Cardiac septum (tissue), 1 donor: ENCODE measurements around the gene OR2A25. TPM values are rescaled to one million over a fixed set of nuclear protein-coding genes. Genes with fewer than 3 reads are reported as not detected.
"Not testable (repeated sequence)": the region's sequence is repeated elsewhere in the genome, so short reads cannot be mapped to it uniquely, and the experiment has no call there.

Experiments used
- DNase-seq: peaks from one replicate; pipeline ENCODE4 v3.0.0-alpha.2; 2020; ENCODE audit warnings: low spot score
- intact Hi-C: fragments of 100-400 bp; cut with DNase I; formaldehyde crosslinking; loops from one replicate; pipeline ENCODE4 v1.14.0; 2022
- long read RNA-seq: library from polyadenylated mRNA; unstranded; transcript quantifications from one replicate; pipeline ENCODE4 v2.0.0, GENCODE V29; 2021
- total RNA-seq: library from RNA; stranded (reverse); fragmentation: NEBNext Ultra II Directional; extraction: Animal tissue kit (Norgen Biotek cat#: 25700); gene quantifications from one replicate; pipeline ENCODE4 v1.2.1, GENCODE V29; 2021
- donor health status: DM: no; HTN: no; CAD: no.

OR2A25 gene, protein sequence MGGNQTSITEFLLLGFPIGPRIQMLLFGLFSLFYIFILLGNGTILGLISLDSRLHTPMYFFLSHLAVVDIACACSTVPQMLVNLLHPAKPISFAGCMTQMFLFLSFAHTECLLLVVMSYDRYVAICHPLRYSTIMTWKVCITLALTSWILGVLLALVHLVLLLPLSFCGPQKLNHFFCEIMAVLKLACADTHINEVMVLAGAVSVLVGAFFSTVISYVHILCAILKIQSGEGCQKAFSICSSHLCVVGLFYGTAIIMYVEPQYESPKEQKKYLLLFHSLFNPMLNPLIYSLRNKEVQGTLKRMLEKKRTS
- not detected for total RNA-seq
- long read RNA-seq = 0 reads

DNA sequence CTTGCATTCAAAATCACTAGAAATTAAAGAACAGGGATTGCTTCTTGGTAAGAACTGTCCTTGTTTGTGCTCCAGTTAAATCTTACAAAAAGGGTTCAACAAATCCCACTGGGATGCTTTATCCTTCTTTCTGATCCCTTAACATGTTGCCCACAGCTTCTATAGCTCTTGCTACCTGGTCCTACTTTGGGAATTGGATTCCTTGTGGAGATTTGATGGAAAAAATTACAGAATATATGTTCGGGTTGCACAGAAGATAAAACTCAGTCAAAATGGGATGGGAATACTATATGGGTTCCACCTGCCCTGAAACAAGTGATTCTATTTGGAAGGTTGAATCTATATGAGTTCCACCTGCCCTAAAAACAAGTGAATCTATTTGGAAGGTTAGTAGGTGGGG, at the start of gene OR2A25:
OR2A25 (plus strand) TSS at position 301 of the 400 bp plus-strand sequence. CDS start 4,409 bp downstream, outside the sequence.
- intact Hi-C loops = no loop called here
- DNase-seq = no peak

DNA sequence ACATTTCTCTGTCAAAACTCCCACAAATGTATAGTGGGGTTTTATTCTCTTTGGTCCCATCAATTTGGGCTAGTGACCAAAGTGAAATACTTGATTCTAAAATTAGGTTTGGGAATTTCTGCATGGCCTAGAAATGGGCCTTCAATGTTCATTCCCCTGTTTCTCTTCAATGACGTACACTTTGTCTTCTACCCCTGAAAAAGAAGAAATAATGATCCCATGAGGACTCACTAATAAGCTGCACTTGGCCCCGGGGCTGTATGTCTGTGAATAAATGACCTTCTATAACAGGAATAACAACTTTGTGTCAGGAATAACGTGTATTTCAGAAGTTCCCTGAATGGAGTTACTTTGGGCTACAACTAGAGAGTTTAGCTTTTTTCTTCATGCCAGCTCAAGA, 49.3 kb upstream of the OR2A25 start:
- no peak for DNase-seq
- intact Hi-C loops = no loop called here

DNA sequence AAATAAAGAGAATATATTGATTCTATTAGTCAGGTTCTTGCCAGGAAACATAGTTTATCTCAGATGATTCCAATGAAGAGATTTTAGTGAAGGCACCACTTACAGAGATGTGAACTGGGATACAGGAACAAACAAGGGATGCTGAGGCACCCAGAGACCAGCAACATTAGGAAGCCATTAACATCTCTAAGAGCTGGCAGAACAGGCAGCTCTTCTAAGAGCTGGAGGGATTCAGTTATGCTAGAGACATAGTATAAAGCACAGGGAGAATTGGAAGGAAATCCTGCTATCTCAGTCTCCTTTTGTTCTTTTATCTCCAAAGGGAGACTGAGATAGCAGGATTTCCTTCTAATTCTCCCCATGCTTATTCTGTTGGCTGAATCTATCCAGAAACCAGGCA, 47.4 kb upstream of the OR2A25 start:
- no peak for DNase-seq
- intact Hi-C loops = no loop called here

DNA sequence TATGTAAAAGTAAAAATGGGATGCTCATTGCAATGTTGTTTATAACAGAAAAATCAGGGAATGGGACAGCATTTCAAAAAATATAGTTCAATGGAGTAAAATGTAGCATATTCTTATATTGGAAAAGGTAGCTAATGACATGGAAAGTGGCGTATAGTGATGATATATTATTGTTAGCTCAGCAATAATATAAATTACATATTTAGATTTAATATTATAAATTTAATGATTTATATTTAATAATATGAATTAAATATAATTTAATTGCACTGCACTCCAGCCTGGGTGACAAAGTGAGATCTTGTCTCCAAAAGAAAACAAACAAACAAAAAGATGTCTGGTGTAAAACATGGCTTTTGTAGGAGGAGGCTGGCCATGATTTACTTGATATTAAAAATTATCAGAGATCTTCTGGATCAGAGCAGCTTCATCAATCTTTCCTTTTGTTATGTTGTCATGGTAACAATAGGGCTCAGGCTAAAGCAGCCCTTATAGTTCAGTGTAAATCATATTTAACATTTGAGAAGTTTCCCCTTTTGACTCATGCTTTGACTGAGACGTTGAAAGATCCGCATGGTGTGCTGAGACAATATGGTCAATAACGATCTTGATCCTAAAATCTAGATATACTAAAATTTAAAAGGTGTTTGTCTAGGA, 46.3 kb upstream of the OR2A25 start:
- no peak for DNase-seq
- intact Hi-C loops = no loop called here

DNA sequence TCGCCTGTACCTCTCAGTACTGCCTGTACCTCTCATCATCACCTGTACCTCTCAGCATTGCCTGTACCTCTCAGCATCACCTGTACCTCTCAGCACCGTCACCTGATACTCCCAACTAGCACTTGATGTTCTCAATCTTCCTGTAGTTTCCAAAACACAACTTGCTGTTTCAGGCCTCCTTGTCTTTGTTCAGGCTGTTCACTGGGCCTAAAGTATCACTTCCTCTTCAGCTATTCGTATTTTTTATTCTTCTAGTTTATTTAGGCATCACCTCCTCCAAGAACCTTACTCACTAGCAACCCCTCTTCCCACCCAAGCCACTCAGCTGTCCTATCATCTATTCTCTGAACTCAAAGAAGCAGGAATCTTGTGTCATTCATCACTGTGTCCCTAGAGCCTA, 45.4 kb upstream of the OR2A25 start:
- intact Hi-C loops = no loop called here
- DNase-seq = no peak

DNA sequence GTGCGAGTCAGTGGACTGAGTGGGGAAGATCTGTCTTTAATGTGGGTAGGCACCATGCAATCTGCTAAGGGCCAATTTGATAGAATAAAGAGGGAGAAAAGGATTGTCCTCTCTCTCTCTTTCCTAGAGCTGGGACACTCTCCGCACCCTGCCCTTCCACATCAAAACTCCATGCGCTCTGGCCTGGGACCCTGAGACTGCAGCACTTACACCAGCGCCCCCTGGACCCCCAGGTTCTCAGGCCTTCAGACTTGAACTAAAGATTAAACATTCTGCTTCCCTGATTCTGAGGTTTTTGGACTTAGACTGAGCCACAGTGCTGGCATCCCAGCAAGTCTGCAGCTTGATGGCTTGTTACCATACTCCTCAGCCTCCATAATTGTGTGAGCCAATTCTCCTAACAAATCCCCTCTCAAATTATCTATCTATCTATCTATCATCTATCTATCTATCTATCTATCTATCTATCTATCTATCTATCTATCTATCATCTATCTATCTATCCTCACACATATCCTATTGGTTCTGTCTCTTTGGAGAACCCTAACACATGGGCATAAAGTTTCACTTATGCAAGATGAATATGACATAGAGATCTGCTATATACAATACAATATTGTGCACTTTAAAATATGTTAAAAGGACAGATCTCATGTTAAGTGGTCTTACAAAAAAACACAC, 43.3 kb upstream of the OR2A25 start:
- intact Hi-C loops = no loop called here
- DNase-seq = no peak

DNA sequence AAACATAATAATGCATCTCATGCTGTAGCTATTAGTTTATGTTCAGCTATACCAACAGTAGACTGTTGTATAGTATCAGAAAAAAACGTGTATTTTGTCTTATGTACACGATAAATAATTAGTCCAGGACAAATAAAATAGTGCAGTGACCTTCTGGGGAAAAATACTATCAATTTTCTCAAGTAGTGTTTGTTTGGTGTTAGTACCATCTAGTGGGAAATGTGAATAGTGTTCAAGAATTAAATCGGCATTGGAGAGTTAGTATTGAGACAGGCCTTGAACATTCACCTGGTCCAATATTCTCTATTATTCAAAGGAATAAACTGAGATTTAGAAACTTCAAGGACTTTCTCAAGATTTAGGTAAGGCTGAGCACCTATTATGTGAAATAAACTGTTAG, 42.5 kb upstream of the OR2A25 start:
- intact Hi-C loops = no loop called here
- DNase-seq = no peak

DNA sequence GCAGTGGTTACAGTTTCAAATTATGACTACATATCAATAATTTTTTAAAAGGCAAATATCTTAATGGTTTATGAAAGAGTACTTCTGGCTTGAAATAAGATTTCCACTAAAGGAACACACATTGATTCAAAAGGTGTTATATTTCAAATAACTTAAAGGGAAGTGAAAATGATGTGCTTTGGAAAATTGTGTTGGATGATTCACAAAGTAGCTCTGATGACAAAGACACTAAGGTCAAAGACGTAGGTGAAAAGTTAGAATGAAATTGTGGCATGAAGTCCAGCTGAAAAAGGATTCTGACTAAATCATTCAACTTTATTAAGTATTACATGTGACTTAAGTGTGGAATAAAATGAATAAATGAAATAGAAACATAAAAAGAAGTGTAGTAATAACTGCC, 41.6 kb upstream of the OR2A25 start:
- DNase-seq = no peak
- intact Hi-C loops = no loop called here

DNA sequence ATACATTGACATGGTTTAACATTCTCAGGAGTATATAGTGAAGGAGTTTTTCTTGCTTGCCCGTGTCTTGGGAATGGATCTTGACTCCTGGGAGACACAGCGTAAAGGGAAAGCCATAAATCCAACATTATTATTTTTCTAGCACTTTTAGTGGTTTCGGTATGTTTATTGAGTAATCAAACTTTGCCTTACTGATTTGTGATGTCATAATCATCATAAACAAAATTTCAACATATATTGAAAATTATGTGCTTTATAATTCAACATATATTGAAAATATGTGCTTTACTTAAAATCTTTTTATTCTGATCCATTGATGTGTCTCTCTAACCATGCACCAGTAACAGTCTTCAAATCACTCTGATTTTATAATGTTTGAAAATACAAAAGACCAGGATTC, 41.1 kb upstream of the OR2A25 start:
- no peak for DNase-seq
- intact Hi-C loops = no loop called here

DNA sequence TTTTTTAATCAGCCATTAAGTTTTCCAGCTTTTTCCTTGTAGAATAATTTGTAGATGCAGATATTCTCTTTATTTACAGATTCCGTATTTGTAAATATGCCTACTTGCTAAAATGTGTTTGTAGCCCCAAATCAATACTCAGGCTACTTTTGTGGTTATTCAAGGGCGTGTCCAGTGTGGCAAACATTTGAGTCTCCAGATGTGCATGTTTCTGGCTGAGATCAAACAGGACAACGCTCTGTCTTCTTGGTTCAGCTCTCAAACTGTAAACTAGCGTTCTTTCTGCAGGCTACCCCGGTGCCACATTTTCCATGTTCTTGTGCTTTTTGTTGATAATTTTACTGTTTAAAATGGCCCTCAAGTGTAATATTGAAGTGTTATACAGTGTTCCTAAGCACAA, 37.1 kb upstream of the OR2A25 start:
- intact Hi-C loops = no loop called here
- DNase-seq = no peak

DNA sequence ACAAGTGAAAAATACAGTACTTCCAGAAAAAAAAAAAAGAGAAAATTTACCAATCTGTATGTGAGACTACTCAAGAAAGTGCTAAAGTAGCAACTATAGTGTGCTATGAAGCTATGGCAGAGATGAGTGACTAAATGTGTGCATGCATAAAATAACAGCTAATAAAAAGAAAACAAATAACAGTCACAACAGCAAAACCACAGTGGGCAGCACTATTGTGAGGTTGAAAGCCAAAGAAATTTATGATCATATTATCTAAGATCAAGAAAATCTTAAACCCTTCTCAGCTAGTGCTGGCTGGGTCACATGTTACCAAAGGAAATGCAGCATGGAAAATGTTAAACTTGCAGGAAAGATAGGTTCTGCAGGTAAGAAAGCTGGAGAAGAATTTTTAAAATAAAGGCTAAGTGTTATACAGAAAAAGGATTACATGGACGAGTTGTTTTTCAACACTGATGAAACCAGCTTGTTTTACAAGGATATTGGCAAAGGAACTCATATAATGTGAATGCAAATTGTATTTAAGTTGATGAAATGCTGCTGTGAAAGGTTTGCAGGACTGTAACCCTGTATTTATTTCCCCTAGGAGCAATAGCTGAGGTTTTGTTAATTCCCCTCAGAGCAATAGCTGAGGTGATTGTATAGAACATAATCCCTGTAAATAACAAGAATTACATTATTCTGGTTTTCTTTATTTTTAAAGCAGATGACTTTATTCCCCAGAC, 36.5 kb upstream of the OR2A25 start:
- intact Hi-C loops = no loop called here
- no peak for DNase-seq

DNA sequence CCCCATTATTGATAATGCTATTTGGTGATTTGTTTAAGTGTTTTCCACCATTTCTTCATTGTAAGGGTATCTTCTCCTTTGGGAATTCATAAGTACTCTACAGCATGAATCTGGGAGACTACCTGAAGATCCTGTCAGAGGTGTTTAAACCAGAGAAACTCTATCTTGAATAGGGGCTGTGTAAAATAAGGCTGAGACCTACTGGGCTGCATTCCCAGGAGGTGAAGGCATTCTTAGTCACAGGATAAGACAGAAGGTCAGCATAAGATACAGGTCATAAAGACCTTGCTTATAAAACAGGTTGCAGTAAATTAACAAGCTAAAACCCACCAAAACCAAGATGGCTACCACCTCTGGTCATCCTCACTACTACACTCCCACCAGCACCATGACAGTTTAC, 34.2 kb upstream of the OR2A25 start:
- intact Hi-C loops = no loop called here
- no peak for DNase-seq

DNA sequence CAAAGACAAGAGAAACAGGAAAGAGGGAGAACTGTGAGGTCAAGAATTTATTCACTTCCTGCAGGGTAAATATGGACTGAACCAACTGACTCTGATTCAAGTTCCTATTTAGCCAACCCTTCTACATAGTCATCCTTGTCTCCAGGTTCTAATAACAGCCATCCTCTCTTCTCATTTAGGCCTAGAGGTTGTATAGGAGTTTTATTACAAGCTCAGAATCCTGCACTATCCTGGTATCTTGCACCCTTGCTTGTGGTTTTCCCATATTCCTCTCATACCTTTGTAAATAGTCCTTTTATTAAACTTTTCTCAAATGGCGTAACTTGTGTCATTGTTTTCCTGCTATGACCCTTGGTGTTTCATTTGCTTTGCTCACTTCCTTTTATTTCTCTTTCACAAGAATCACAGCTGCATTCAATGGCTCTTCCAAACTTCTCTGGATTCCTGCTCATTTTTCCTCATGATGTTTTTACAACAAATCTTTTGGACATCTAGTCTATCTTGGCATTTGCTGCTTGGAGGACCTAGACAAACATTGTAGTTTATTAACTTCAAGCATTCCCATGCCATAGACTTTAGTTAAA, 33.2 kb upstream of the OR2A25 start:
- intact Hi-C loops = no loop called here
- DNase-seq = no peak

DNA sequence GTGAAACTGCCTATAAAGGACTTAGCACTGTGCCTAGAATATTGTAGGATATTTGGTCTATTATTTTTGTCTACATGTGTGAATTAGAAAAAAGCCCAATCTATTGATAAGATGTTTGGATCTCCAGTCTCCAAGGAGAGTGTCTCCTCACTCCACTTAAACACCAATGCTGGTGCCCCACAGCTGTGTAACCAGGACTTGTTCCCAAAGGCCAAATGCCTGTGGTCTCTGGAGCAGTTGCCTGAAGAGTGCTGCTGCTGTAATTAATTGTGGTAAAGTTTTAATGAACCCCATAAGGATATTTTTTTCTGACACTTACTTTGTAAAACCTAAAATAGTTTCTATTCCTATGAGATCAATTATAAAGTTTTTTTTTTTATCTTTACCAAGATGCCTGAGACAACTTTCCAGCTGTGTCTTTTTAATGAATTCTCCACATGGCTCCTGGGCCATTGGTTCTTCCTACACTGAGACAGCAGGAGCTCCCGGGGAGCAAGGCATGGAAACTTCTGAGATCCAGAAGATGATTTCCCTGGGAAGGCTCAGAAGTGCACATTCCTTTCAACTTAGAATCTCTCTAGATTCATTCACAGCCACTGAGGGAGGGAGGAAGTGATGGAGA, 32.1 kb upstream of the OR2A25 start:
- no peak for DNase-seq
- intact Hi-C loops = no loop called here

DNA sequence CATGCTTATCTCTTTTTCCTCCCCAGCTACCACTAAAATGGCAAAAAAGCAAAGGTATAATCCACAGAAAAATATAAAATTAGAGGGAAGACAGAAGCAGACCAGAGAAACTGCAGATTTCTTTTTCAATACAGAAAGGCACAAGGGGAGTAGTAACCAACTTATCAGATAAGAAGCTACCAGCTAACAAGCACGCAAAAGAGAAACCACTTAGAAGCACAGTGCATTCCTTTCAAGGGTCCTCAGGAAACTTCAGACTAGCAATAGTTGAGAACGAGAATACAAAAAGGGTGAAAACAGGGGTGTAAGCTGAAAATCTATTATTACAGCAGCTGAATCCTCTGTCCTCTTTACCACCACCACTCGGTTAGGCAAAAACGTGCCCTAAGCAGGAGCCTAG, 30.7 kb upstream of the OR2A25 start:
- DNase-seq = no peak
- intact Hi-C loops = no loop called here

DNA sequence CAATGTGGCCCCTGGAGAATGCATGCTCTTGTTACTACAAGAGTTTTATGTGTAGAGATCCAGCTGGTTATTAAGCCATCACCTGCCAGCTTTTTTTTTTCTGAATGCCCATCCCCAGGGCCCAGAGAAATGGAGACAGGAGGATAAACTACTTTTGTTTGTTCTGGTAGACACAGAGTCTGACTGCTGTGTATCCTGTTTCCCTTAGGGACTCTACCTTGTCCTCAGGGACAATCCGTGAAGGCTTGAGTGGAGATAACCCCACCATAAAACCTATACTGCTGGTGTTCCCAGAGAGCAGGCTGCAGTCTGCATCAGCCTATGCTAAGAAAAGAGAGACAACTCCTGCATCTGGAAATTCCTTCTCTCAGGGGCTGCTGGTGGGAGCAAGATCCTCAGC, 21.0 kb upstream of the OR2A25 start, which contains the start of gene OR2A5:
OR2A5 (plus strand) TSS at position 301 of the 400 bp plus-strand sequence. CDS start 1,454 bp downstream, outside the sequence.
- intact Hi-C loops = no loop called here
- no peak for DNase-seq

DNA sequence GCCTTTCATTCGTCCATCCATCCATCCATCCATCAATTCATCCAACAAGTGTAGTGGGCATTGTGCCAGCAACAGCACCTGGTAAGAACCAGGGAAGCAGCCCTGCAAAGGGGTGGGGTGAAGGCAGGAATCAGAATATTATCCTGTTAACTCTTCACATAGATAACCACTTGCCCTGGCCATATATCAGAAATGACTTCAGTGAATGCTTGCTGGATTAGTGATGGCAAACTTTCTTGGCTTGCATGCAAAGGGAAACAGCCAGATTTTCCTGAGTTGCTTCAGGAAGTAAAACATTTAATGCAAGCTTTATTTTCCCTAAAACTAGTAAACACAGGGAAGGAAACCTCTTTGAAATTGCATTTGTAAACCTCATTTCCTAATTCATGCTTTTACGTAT, 20.1 kb upstream of the OR2A25 start:
- intact Hi-C loops = no loop called here
- DNase-seq = no peak

DNA sequence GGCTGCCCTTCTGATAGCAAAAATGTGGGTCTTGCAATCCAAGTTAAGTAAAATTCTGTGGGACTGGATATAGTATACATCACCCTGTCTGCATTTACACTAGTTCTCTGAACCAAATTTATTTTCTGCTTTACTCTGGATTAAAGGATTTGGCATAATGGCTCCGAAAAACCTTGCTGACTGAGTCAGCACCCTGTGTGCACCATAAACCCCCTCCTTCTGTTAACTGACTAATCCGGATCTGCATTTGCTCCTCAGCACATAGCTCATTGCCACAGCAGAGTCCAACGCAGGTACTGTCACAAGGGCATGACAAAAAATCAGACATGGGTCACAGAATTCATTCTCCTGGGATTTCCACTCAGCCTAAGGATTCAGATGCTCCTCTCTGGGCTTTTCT, 19.5 kb upstream of the OR2A25 start:
- intact Hi-C loops = no loop called here
- DNase-seq = no peak

DNA sequence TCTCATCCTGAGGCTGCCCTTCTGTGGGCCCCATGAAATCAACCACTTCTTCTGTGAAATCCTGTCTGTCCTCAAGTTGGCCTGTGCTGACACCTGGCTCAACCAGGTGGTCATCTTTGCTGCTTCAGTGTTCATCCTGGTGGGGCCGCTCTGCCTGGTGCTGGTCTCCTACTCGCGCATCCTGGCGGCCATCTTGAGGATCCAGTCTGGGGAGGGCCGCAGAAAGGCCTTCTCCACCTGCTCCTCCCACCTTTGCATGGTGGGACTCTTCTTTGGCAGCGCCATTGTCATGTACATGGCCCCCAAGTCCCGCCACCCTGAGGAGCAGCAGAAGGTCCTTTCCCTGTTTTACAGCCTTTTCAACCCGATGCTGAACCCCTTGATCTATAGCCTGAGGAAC, 18.7 kb upstream of the OR2A25 start:
- intact Hi-C loops, DNase-seq: not testable (repeated sequence)
